NCI-H2196 treated with DMSO at 0.1 percent for 48 hours (cell line): ENCODE results near the gene BANP.
"Not testable (repeated sequence)": the region's sequence is repeated elsewhere in the genome, so short reads cannot be mapped to it uniquely, and the experiment has no call there.

Experiments
- DNase-seq: peaks from one replicate; lab custom pipeline; 2025; ENCODE audit not compliant: unreplicated experiment; lab: John Stamatoyannopoulos, UW

Gene BANP

DNA sequence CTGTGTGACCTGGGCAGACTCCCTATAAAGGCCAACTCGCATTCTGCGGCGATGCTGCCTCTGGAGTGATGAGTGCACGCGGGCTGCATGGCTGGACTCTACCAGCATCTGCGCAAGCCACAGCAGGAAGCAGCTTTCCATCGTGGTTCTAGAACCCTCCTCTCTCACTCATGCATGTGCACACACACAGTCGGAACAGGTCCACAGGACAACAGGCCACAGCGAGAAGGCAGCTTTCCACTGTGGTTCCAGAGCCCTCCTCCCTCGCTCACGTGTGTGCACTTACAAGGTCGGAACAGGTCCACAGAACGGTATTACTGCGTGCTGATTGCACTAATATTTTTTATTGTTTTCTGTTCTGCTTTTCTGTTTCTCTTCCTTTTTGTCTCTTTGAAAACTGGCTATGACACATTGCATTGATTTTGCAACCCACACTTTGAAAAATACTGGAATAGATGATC, 92.9 kb downstream of the BANP start:
- not testable (repeated sequence) for DNase-seq

DNA sequence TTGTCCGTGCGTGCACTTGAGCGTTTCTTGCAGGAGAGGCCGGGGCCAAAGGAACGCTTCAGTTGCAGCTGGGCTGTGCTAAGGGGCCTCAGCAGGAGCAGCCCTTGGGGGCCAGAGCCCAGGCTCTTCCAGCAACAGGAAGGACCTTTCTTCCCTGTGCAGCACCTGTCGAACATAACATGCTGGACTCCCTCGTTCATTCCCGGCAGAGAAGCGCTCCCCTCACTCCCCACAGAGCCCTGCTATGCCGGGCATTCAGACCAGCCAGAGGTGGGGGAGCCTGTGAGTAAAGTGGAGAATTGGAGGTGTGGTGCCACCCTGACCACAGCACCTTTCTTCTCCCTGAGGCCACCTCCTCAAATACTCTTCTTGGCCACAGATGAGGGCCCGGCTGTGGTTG, 94.1 kb downstream of the BANP start:
- not testable (repeated sequence) for DNase-seq

DNA sequence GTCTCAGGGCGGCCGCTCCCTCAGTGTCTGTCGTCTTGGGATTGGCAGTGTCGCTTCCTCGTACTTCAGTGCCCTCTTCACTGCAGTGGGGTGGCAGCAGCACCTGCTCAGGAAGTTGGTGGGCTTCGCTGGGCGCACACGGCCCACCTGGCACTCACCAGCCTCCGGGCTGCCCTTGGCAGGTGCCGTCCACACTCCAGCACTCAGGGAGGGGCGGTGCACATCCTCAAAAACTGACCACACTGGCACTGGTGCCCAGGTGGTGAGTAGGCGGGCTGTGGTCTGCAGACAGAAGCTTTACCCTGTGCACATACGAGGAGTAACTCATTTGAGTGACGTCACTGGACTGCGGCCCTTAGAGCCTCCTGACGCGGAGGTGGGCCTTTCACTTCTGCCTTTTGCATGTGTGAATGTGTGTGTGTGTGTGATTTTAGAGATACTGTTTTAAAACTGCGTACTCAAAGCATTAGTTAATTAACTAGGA, 94.6 kb downstream of the BANP start:
- no peak for DNase-seq

DNA sequence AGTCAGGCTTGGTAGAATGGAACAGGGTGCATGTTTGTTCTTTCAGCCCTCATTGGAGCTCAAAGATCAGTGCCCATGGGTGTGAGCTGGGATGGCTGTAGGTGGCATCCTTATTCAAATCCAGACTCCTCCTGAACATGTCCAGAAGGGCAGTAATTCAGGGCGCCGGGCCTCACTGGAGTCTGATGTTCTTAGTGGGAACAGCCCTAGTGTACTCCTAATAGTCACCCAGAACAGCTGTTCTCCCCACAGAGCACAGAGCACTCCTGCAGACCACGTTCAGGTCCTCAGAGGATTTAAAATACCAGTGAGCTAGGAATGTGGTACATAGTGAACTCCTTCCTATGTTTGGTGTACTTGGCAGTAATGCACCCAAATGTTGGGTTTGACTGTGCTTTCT, 96.2 kb downstream of the BANP start:
- DNase-seq: no peak

DNA sequence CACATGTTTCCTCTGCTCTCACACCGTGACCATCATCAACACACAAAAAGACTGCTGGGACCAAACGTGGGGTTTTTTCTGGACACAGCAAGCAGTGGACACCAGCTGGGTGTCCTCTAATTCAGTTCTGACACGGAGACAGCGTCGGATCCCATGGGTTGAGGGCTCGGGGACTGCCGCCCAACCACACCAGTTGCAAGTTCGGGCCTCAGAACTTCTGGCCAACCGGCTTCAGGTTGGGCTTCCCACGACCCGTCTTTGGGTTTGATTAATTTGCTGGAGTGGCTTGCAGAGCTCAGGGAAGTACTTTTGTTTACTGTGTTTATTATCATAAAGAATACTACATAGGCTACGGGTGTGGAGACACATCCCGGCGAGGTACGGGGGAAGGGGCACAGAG, 97.8 kb downstream of the BANP start:
- DNase-seq: no peak

DNA sequence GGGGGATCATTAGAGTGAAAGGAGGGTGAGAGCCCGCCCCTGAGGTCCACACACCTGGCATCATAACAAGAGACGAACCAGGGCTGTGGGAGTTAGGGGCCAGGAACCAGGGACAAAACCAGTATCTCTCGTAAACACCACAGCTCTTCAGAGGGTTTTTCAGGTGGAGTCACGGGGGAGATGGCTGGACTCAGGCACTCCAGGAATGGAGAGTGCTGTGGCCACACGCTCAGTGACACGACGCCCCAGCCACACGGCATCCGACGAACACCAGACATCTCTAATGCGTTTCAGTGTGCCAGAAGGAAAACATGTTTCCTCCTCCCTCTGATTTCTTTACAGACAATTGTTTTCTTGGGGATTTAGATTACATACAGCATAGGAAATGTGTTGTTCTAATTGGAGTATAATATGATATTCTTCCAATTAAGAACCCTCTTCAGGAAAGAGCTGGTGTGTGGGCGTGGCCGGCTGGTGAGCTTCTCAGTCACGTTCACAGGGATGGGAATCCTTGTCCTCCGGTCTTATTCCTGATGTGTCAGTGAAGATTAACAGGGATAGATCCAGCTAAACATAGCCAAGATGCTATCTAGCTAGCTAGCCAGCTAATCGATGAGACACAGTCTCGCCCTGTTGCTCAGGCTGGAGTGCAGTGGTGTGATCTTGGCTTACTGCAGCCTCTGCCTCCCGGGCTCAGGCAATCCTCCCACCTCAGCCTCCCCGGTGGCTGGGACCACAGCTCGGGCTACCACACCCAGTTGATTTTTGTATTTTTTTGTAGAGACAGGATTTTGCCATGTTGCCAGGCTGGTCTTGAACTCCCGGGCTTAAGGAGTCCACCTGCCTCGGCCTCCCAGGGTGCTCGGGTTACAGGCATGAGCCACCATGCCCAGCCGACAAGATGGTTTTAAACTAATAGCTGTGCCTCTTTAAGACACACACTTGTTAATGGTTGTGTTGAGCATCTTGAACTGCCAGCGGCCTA, 98.6 kb downstream of the BANP start:
- no peak for DNase-seq

DNA sequence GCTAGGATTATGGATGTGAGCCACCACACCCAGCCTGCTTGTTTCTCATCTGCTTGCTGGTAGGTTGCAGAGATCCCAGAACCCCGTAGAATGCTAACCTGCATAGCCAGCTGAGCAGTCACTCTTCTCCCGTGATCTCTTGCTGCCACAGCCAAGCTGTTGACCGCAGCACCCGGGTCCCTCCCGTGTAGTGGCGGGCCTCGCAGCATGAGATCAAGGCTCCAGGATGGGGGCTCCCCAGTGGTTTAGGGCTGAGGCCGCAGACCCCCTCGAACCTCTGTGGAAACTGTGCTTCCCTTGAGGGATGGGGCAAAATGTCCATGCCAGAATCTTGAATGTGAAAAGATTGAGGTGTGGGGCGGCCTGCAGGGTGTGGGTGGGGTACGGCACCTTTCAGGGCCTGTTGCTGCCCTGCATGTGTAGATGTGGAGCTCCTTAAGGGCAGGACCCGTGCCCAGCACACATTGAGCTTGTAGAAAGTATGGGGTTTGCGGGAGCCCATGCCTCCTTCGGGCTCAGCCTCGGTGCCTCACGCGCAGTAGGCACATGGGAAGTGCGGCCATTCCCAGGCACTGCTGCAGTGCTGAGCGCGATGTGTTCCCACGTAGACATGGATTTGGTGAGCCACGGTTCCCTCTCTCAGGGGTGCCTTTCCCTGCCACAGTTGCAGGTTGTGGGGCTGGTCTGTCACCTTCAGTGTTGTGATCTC, 99.9 kb downstream of the BANP start:
- no peak for DNase-seq

DNA sequence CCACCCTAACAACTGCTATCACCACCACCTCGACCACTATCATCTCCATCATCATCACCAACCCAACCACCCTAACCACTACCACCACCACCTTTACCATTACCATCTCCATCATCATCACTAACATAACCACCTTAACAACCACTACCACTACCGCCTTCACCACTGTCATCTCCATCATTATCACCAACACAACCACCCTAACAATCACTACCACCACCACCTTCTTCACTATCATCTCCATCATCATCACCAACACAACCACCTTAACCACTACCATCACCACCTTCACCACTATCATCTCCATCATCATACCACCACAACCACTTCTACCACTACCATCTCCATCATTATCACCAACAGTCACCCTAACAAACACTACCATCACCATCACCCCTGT, 101.4 kb downstream of the BANP start:
- DNase-seq: no peak

DNA sequence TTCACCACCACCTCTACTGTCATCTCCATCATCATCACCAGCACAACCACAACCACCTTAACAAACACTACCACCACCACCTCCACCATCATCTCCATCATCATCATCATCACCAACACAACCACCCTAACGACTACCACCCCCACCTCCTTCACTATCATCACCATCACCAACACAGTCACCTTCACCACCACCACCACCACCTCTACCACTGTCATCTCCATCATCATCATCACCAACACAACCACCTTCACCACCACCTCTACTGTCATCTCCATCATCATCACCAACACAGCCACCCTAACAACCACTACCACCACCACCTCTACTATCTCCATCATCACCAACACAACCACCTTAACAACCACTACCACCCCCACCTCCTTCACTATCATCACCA, 102.2 kb downstream of the BANP start:
- DNase-seq: not testable (repeated sequence)

DNA sequence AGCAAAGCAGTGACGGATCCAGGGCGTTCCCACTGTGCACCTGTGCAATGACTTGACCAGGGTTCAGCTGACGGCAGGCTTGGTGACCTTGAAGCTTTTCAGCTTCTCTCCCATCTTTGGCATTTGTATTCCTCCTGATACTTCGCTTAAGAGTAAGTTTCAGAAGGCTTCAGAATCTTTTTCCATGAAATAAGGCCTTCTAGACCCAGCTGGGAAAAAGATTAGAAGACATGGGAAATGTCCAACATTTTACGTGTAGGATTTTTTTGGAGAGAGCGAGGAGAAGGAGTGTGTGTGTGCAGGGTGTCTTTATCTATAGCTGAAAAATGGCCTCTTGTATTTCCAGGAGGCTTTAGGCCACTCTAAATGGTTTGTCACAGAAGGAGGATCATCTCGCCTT, 104.1 kb downstream of the BANP start:
- DNase-seq: no peak

DNA sequence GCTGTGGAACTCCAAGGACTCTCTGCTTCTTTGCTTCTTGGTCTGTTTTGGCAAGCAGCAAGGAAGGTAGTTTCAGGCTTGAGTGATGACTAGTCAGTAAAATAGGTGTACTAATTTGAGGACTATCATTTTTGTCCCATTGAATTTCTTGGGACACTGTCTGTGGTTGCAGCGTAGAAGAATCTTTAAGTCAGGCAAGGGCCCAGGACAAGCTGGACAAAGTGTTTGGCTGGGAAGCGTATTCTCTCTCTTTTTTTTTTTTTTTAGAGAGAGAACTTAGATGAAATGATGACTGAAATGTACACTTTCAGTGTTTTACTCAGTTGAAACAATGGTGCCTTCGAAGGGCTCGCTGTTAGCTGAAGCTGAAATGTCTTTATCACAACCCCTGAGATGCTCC, 105.0 kb downstream of the BANP start:
- no peak for DNase-seq

DNA sequence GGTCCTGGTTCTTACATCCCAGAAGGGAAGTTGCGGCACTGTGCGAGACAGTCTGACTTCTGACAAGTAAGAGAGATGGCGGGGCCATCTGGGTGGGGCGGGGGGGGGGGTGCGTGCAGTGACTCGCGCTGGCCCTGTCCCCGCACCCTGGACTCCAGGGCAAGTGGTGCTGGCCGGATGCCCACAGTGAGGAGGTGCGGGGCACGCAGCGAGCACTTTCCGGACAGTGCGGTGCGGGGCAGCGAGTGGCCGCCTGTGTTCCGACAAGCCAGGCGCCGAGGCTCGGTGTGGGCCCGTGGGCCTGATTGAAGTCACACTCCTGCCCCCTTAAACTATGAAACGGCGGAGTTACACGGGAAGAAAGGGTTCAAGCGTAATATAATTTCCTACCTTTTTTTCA, 106.4 kb downstream of the BANP start:
- DNase-seq: no peak

DNA sequence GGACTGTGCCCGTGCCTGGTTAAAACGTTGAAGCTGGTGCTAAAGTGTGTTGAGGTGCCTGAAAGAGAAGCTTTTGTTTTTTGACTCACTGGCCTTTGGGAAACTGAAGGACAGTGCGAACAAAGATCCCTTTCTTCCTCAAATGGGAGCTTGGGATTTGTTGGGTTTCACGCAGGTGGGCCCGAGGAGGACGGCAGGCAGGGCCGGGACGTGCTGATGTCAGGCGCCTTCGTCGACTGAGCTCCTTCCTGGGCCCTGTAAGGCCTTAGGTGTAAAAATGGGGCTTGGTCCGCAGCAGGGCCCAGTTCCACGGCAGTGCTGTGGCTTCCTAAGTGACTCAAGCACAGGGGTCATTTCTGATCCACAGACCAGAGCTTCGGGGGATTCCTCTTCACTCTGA, 106.9 kb downstream of the BANP start:
- no peak for DNase-seq

DNA sequence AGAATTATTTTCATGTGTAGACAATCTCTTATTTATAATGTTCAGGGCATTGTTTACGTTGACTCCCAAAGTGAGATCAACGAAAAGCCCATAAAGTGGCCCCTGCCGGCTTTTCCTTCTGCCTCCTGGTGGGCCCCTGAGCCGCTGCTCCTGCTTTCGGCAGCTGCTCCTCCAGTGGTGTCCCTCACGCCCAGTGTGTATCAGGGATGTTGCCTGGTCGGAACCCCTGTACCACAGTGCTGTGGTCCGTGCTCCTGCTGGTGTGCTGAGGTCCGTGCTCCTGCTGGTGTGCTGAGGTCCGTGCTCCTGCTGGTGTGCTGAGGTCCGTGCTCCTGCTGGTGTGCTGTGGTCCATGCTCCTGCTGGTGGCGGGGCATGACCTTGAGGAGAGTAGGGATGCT, 107.6 kb downstream of the BANP start:
- DNase-seq: no peak

DNA sequence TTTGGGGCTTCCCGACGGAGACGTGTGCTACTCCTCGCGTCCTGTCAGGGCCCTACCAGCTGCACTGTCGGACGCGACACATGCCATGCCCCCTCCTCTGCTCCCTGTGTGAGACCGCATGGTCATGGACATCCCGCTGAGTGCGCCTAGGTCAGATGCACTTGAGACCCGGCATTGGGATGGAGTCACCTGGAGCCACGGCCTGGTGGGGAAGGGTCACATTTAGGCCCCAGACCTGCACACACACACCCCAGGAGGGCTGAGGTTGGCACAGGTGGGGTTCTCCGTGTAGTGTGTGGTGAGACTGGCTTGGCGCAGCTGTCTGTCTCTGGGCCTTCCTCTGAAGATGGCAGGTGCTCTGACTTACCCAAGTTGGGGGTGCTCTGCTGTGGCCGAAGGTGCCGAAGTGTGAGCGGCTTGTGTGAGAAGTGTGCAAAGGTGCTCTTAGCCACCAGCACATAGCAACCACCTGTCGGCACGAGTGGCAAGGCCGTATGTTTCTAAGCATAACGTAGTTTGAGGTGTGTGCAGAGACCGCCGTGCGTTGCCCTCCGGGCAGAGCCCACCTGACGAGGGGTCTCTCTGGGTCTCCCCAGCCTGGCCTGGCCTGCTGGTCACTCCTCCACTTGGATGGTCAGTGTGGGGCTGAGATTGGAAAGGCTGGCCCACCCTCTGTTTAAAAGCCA, 108.6 kb downstream of the BANP start:
- DNase-seq: no peak

DNA sequence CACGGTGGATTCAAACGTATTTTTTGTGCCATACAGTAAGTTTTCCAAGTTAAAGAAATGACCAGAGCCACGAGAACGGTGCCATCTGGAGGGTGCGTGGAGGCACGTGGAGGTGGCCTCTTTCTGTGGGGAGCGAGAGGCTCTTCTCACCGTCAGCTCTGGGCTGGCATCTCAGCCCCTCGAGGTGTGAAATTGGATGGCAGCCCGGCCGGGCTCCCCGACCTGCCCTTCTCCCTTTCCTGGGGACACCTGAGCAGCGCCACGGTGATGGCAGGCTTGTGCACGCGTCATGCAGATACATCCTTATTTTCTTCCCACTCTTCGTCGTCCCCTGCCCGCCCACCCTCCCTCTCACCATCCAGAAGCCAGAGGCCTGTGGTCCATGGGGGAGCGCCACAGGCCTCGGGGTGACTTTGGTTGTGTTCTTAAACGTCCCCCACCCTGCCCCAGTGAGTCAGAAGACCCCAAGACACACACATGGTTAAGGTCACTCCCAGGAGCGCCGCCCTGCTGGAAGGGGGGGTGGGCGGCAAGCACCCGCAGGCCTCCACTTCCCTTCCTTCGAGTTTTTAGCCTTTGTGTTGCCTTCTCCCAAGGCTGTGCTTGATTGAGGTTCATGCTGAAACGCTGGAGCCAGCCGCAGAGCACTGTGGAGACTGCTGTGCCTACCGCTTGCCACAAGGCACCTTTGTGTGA, 109.4 kb downstream of the BANP start:
- DNase-seq: no peak

DNA sequence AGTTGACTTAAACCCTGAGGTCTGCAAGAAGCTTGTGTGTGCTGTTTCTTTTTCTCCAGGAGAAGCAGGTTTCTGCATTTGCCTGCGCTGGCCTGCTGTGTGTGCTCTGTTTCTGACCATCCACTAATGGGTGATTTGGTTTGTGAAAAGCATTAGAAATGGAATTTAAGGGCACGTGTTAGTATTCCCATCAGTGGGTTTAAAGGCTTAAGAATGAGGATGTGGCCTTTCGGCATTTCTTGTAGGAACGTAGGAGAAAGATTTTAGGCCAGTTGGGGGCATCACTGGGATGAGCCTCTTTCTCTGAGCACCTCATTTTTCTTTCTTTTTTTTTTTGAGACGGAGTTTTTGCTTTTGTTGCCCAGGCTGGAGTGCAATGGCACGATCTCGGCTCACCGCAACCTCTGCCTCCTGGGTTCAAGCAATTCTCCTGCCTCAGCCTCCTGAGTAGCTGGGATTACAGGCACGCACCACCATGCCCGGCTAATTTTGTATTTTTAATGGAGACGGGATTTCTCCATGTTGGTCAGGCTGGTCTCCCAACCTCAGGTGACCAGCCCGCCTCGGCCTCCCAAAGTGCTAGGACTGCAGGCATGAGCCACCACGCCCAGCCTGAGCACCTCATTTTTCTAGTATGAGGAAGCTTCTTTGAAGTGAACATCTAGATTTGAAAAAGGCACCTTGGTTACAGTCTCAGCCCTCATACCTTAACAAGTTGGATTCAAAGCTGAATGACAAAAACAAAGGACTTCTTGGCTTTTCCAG, 110.3 kb downstream of the BANP start:
- no peak for DNase-seq

DNA sequence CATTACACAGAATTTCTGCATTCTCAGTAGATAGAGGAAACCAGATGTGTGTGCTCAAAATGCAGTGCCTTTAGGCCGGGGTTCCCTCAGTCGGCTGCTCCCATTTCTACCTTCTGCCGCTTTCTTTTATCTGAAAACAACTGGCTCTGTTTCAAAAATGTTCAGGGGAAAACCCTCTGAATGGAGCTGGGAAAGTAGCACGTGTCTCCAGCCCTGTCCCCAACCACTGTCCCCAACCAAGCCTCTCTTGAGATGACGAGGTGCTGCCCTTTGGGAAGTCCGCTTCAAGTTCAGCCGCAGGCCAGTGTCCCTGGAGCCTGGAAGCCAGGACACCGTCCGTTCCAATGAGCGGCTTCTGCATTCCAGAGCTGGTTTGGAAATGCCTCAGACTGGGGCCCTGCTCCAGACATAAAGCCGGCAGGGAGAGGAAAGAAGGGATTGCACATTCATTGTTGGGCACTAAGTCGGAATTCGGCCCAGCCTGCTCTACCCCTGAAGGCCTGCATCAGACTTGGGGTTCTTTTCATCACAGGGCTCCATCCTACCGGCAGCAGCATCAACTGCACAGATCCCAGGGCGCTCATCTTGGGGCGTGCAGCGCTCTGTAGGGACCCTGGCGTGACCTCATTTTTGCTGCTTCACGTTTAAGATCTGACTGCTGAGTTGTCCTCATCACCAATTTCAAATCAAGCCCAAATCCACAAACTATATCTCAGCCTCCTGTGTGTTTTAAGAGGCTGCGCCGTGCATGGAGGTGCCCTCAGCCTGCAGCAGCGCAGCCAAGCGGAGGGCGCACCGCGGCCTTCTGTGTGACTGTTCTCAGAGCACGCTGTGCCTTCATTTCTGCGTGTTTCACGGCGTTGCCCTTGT, 111.3 kb downstream of the BANP start:
- no peak for DNase-seq

DNA sequence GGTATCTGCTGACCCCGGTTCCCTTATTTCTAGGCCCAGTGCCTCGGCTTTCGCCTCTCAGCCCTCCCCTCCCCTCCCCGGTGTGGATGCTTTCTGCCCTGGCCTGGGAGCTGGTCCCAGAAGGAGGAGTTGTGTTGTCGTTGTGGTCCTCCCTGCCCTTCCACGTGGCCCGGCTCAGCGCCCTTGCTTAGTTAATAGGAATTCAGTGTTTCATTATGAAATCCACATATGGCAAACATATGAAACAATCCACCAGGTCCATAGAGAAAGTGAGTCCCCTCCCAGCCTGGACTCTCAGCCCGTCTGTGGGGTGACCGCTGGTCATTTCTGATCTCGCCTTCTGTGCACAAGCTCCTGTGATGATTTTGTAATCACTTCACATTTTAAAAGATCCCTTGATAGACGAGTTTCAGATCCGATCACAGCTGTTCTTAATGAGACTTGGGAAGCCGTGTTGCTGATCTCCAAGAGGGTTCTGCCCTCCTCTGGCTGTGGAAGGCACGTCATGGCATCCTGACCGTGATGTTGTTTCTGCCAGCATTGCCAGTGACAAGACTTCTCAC, 112.1 kb downstream of the BANP start:
- DNase-seq: no peak
